PFSK-1 (cell line): ENCODE measurements around the gene DNAJA3.

Experiments
- POLR2AphosphoS5 ChIP-seq: IDR thresholded peaks from 2 replicates; pipeline ENCODE4 v1.6.1; 2012; ENCODE audit warnings: low read depth, mild to moderate bottlenecking, control low read depth, low read length, moderate library complexity
- TAF1 ChIP-seq: IDR thresholded peaks from 2 replicates; pipeline ENCODE4 v1.6.1; 2012; ENCODE audit warnings: low read length, control low read depth, borderline replicate concordance; ENCODE audit not compliant: insufficient read depth

- TF ChIP-seq TAF1 (no peak), POLR2AphosphoS5 (no peak)
Observed at GRCh38 chr16:4455081-4455480, 29.4 kb downstream of the DNAJA3 start.
